GM12878 (cell line): ENCODE measurements around the gene HNRNPR. TPM values are rescaled to one million over a fixed set of nuclear protein-coding genes. Genes with fewer than 3 reads are reported as not detected.

Experiments
- ATAC-seq: fragments of 200-7000 bp; cut with Tn5 transposase; 3 replicates; pipeline ENCODE4 v1.9.1; 2020; ENCODE audit warnings: mild to moderate bottlenecking, moderate library complexity
- BruUV-seq: library from RNA; stranded (reverse); fragments of 400-500 nt; replicated peaks from 2 replicates; lab custom pipeline; 2021; lab: Mats Ljungman, UMichigan
- CTCF ChIA-PET: fragments of 300-600 bp; sonication (Branson Sonifier 250); formaldehyde crosslinking; extraction: SDS; loops from one replicate; lab custom pipeline; 2021; ENCODE audit warnings: inconsistent platforms; lab: Yijun Ruan, JAX
- POLR2A ChIA-PET: fragments of 350-600 bp; formaldehyde crosslinking; extraction: SDS; loops from one replicate; lab custom pipeline; 2021; ENCODE audit warnings: inconsistent platforms; lab: Charles Lee
- RAD21 ChIA-PET: fragments of 300-600 bp; sonication (Branson Sonifier 250); formaldehyde crosslinking; loops from one replicate; lab custom pipeline; 2023; ENCODE audit warnings: antibody characterized with exemption; ENCODE audit not compliant: unreplicated experiment; lab: Charles Lee
- SMC1A ChIA-PET: fragments of 300-600 bp; sonication (Branson Sonifier 250); formaldehyde crosslinking; loops from one replicate; lab custom pipeline; 2023; ENCODE audit not compliant: unreplicated experiment, uncharacterized antibody; lab: Charles Lee
- DNase-seq: peaks from one replicate; pipeline ENCODE4 v3.0.0-alpha.2; 2011; ENCODE audit warnings: low read depth, low spot score
- FAIRE-seq: peaks from 3 replicates; lab custom pipeline; 2011; peaks lifted over from hg19 to GRCh38; lab: Jason Lieb, UNC
- H2AFZ ChIP-seq: 2 replicates; pipeline ENCODE4 v1.6.0; 2011; ENCODE audit warnings: low read depth, low read length, control low read depth; ENCODE audit not compliant: control insufficient read depth
- H3K27ac ChIP-seq: 2 replicates; pipeline ENCODE4 v1.5.1; 2011; ENCODE audit warnings: control low read depth; ENCODE audit not compliant: control insufficient read depth, insufficient read depth
- H3K27me3 ChIP-seq, 2 experiments: replicated peaks in 1 of 2; 2 replicates each; pipeline versions ENCODE4 v1.6.0 to v1.6.1; 2011; ENCODE audit warnings: low read length in 1 of 2; ENCODE audit not compliant: control insufficient read depth in 2 of 2, insufficient read depth in 2 of 2
- H3K36me3 ChIP-seq, 2 experiments: 2 replicates each; pipeline ENCODE4 v1.5.1; 2011; ENCODE audit warnings: low read length in 1 of 2; ENCODE audit not compliant: control insufficient read depth in 2 of 2, insufficient read depth in 2 of 2
- H3K4me1 ChIP-seq: 2 replicates; pipeline ENCODE4 v1.6.1; 2011; ENCODE audit warnings: mild to moderate bottlenecking, low read length, moderate library complexity, mixed read lengths; ENCODE audit not compliant: control insufficient read depth, insufficient read depth
- H3K4me2 ChIP-seq: 2 replicates; pipeline ENCODE4 v1.6.0; 2011; ENCODE audit warnings: control low read depth; ENCODE audit not compliant: control insufficient read depth, insufficient read depth
- H3K4me3 ChIP-seq: fragments of 200-600 bp; sonication (generic); 2 replicates; pipeline ENCODE4 v1.5.1; 2016
- H3K79me2 ChIP-seq: 2 replicates; pipeline ENCODE4 v1.6.0; 2011; ENCODE audit warnings: low read length; ENCODE audit not compliant: control insufficient read depth, insufficient read depth
- H3K9ac ChIP-seq: 2 replicates; pipeline ENCODE4 v1.8.0; 2011; ENCODE audit warnings: low read length, control low read depth, mixed read lengths; ENCODE audit not compliant: control insufficient read depth, insufficient read depth
- H3K9me3 ChIP-seq: replicated peaks from 3 replicates; pipeline ENCODE4 v1.5.1; 2011; ENCODE audit warnings: mild to moderate bottlenecking, low read length; ENCODE audit not compliant: control insufficient read depth, insufficient read depth
- H4K20me1 ChIP-seq: 2 replicates; pipeline ENCODE4 v1.6.0; 2011; ENCODE audit not compliant: control insufficient read depth, insufficient read depth
- MLLT1 ChIP-seq: fragments of 450-650 bp; IDR thresholded peaks from 2 replicates; pipeline ENCODE4 v1.6.1; 2016; ENCODE audit warnings: mild to moderate bottlenecking
- NFYA ChIP-seq: IDR thresholded peaks from 2 replicates; pipeline ENCODE4 v1.6.1; 2011; ENCODE audit warnings: low read depth, mild to moderate bottlenecking, low read length, improper control_type of control experiment, borderline replicate concordance
- ZBTB33 ChIP-seq: fragments of 450-650 bp; IDR thresholded peaks from 2 replicates; pipeline ENCODE4 v1.6.1; 2017; ENCODE audit warnings: mild to moderate bottlenecking
- WGBS: methylation state at CpG from one replicate; pipeline ENCODE4 v1.1.6; 2016; ENCODE audit warnings: low lambda C conversion rate; ENCODE audit not compliant: insufficient replicate concordance, insufficient coverage; ENCODE audit errors: missing lambda C conversion rate; 5-methylcytosine and 5-hydroxymethylcytosine counted together
- in situ Hi-C: fragments of 300-500 bp; cut with MboI; formaldehyde crosslinking; loops from 9 replicates; pipeline ENCODE4 v1.14.3; 2018; ENCODE audit warnings: mixed read lengths
- intact Hi-C: fragments of 100-400 bp; cut with micrococcal nuclease; formaldehyde crosslinking; loops from one replicate; pipeline ENCODE4 v1.14.2; 2022; ENCODE audit not compliant: unreplicated experiment
- polyA plus RNA-seq, 11 experiments: library from polyadenylated mRNA; depleted of rRNA in 4 of 11; unstranded in 6 of 11; stranded (reverse) in 5 of 11; fragments of >200 nt; fragmentation: Nextera tagmentation in 4 of 11; fragmentation: Illumina TruSeq in 1 of 11; extraction: Ambion mirVana in 4 of 11; extraction: Trizol in 1 of 11; gene quantifications; 1 replicate in 1 of 11; 2 replicates in 10 of 11; pipeline versions ENCODE4 v1.2.1 to v1.2.3, GENCODE V29; 2011 to 2016; ENCODE audit warnings: inconsistent platforms in 2 of 11, missing spikeins in 2 of 11, low read depth in 1 of 11
- total RNA-seq, 4 experiments: library from RNA; depleted of rRNA in 3 of 4; stranded (reverse); fragments of >200 nt in 3 of 4; fragmentation: Illumina TruSeq in 1 of 4; extraction: Trizol in 1 of 4; gene quantifications; 2 replicates each; pipeline versions ENCODE4 v1.2.1 to v1.2.3, GENCODE V29; 2013 to 2021

HNRNPR gene
- total and polyA plus RNA-seq, 10 of the 15 experiments (the other 5 are each of a cell fraction or from before 2014, with no cell fraction given): 80.5 to 280 (median 218) TPM

GRCh38 chr1:23367451-23367790 is 23.3 kb upstream of the HNRNPR start:
- DNase-seq: no peak
- H3K4me1 ChIP-seq: no peaks in the 10 kb centered on the region
- POLR2A ChIA-PET: interaction anchor here (1.3 to 4.3 kb wide), 3 partner anchors 10 to 157 kb away, joined by 3 to 68 read pairs (median 3); partner anchors contain the start of gene HNRNPR
- TF ChIP-seq ZBTB33 (peak; percentile 53; the same call in 1 of the 2 replicates), MLLT1 (peak; percentile 68; the same call in 1 of the 2 replicates), NFYA (no peak)
- TF ChIP-seq, all 136 proteins: peak for 2
- no peak for FAIRE-seq
- peaks cover 12% of the 10 kb centered on the region for H3K9me3 ChIP-seq
- H4K20me1 ChIP-seq: no peaks in the 10 kb centered on the region
- RAD21 ChIA-PET: interaction anchor here (1.5 to 5.0 kb wide), 3 partner anchors 23 to 129 kb away, joined by 5 to 34 read pairs (median 7); partner anchors contain the start of gene HNRNPR
- in situ Hi-C loops: no loop called here
- 67% methylated on average over 9 of the region's 9 CpGs for WGBS
- no peaks in the 10 kb centered on the region for H3K27me3 ChIP-seq
- H3K36me3 ChIP-seq: peaks cover 0 to 6% of the 10 kb centered on the region in 2 experiments; a peak in 1 of 4 replicates
- peak overlapping the region; percentile 89 for H3K4me3 ChIP-seq
- H3K9ac ChIP-seq: peak overlapping the region; percentile 66; the same call in 1 of the 2 replicates
- ATAC-seq: no peak
- SMC1A ChIA-PET: interaction anchor here (0.9 to 3.7 kb wide), 4 partner anchors 23 to 130 kb away, joined by 3 to 17 read pairs (median 4); partner anchors contain the start of gene HNRNPR
- H3K27ac ChIP-seq: no peak overlapping the region
- H3K4me2 ChIP-seq: peak overlapping the region; percentile 73
- CTCF ChIA-PET: interaction anchor here (1.0 to 2.9 kb wide), 4 partner anchors 22 to 36 kb away, joined by 4 to 23 read pairs (median 9); partner anchors contain the start of gene HNRNPR
- BruUV-seq: no TSS peak
- intact Hi-C loops: no loop called here
- peak overlapping the region; percentile 29; the same call in 1 of the 2 replicates for H2AFZ ChIP-seq
- peaks cover 2% of the 10 kb centered on the region; the same call in 1 of the 2 replicates for H3K79me2 ChIP-seq
